HG03039 (cell line): ENCODE measurements around the gene SLC9A7.
"Not testable (repeated sequence)": the region's sequence is repeated elsewhere in the genome, so short reads cannot be mapped to it uniquely, and the experiment has no call there.

ENCODE experiments used
- ATAC-seq: cut with Tn5 transposase; IDR thresholded peaks from one replicate; pipeline ENCODE4 v1.9.1; 2021; ENCODE audit warnings: mild to moderate bottlenecking, moderate library complexity; ENCODE audit not compliant: unreplicated experiment

The SLC9A7 gene

DNA sequence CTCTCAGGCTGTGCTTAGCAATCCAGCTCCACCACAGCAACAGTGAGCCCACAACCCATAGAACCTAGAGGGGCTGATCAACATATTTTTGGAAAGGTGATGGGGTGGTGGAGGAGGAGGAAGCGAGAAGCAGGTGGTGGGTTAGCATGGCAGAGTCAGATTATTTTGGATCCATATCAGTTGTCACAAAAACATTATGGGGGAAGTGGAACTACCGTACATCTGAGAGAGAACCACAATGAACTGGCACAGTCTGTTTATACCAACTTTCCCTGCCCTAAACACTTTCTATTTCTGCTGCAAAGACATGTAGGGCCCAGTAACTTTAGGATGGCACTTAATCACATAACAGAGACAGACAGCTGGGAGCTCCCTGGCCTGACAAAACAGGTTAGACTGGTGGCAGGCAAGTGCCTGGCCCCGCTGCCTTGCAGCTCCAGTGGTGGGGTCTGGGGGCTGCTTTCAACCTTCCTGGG is 4.3 kb downstream of the SLC9A7 start:
- ATAC-seq, result no peak

DNA sequence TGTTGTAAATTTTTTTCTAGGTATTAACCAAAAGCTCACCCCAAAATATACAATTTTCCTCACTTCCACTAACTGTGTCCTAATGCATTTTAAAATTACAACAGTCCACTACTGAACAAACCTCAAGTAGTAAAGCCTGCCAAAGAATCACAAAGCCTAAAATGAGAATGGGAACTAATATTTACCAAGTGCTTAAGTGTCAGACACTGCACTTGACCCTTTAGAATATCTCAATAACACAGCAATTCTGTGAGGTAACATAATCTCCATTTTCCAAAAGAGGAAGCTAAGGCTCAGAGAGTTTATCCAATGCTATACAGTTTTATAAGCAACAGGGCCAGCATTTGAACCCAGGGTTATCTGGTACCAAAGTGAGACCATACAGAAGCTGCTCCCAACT is 4.9 kb downstream of the SLC9A7 start:
- no peak for ATAC-seq

- no peak for ATAC-seq
Measured at GRCh38 chrX:46750889-46751288, 8.0 kb downstream of the SLC9A7 start.

GRCh38 chrX:46744009-46744408 is 14.9 kb downstream of the SLC9A7 start:
- ATAC-seq, result no peak

- no peak for ATAC-seq
Measured at GRCh38 chrX:46743046-46743445, 15.9 kb downstream of the SLC9A7 start.

DNA sequence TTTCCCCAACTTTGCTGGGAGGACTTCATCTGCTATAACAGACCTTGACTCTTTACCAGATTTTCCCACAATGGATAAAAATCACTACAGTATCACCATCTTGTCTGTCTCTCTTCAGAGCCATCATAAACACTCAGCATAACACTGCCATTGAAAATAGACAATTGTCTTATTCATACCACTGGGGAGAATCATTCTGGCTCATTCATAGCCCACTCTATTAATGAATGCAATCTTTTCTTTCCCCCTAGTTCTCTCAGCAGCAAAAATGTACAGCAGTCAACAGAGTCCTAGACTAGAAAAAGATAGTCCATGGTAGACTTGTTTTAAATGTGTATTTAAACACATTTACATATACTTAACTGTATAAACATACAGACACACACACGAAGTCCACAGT is 19.2 kb downstream of the SLC9A7 start:
- ATAC-seq, result no peak

- ATAC-seq, result no peak
Measured at GRCh38 chrX:46737462-46737861, 21.5 kb downstream of the SLC9A7 start.

- ATAC-seq, result no peak
Measured at GRCh38 chrX:46737041-46737440, 21.9 kb downstream of the SLC9A7 start.

GRCh38 chrX:46735622-46736021 is 23.3 kb downstream of the SLC9A7 start:
- no peak for ATAC-seq

DNA sequence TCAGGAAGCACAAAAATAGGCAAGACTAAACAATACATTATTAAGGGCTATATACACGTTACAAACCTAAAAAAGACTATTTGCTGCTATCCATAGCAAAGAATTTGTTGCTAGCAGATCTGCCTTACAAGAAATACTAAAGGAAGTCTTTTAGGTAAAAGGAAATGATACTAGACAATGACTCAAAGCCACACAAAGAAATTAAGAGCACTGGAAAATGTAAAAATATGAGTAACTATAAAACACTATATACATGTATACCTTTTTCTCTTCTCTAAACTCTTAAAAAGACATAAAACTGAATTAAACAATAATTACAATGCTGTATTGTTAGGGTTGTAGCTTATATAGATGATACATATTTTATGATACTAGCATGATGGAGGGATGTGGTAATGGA is 25.7 kb downstream of the SLC9A7 start:
- no peak for ATAC-seq

DNA sequence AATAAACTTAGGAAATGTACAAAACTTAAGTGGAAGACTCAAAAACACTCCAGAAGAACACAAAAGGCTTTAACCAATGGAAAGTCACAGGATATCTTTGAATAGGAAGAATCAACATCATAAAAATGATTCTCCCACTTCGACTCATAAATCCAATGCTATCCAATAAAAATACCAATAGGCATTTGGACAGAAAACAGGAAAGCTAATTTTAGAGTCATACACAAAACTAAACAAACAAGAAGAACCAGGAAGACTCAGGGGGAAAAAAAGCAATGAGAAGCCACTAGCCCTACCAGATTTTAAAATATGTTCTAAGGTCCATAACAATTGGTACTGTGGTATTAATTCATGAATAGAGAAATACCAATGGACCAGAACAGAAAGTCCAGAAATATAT is 28.2 kb downstream of the SLC9A7 start:
- ATAC-seq, result no peak

GRCh38 chrX:46727441-46727840 is 31.5 kb downstream of the SLC9A7 start:
- ATAC-seq, result no peak

DNA sequence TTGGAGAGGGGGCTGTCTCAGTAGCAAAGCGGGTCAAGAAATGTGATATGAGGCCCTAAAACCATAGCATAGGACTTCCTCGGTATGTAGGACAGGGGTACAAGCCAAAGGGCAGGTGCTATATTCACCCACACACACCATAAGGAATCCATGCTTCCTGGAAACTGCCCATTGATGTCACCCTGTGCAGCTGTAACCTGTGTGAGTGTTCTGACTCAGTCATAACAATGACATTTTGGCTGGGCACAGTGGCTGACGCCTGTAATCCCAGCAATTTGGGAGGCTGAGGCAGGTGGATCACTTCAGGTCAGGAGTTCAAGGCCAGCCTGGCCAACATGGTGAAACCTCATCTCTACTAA is 35.4 kb downstream of the SLC9A7 start:
- ATAC-seq, result not testable (repeated sequence)

DNA sequence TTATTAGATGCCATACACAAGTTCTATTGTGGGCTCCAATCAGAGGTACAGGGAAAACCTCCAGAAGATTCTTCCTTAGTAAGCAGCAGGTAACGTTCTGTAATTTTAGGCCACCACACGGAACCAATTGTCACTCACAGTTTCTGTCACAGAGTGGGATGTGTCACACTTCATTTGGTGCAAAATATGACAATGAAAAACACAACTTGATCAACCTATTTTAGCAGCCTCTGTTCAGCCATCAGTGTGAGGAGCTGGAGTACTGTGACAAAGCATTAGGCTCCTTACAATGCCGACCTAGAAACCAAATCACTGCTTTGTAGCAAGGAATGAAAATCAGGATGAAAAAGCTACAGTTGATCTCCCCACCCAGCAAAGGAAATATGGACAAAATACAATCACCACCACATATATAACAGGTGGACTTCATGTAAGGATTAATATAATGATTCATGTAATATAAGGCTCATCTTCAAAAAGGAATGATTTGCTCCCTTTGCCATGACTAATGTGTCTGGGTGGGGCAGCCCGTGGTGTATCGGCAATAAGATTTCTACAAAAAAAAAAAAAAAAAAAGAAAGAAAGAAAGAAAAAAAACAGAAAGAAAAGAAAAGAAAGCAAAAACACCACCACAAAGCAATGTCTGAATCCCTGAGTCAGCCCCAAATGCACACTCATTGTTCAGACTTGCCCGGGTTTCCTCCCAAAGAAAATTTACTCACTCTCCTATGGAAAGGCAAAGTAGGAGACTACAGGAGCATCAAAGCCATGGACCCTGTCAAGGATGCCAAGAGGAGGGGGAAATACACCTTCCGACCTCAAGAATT is 36.0 kb downstream of the SLC9A7 start:
- ATAC-seq, result no peak

DNA sequence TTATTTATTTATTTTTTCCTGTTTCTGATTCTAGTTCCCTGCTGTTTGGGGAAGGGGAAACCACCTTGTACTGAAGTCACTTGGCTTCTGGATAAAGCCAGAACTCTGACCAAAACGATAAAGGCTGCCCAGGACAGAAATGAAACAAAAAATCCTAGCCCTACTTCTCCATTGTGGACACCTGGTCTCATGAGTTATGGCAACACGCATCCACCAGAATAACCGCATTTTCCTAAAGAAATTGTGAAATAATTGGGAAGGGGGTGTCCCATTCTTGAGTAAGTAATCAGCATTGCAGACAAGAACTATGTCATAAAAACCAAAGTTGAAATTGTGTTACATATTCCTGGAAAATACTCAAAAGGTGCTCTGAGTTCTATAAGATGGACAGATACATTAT is 42.1 kb downstream of the SLC9A7 start:
- ATAC-seq, result no peak

DNA sequence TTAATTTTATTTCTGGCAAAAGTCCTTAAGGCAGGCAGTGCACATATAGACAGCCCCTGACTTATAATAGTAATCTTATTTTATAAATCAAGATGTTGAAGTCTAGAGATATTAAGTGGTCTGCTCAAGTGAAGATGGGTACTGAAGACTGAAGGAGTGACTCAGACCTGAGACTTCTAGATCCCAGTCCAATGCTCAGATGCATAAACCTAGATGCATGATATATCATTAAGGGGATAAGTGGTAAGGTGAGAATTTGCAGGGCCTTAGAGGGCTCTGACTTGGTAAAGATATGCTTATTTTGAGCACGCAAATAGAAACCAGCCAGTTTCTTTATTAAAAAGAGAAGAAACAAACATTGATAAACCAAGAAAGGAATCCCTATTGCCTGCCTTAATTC is 42.9 kb downstream of the SLC9A7 start:
- ATAC-seq, result no peak

DNA sequence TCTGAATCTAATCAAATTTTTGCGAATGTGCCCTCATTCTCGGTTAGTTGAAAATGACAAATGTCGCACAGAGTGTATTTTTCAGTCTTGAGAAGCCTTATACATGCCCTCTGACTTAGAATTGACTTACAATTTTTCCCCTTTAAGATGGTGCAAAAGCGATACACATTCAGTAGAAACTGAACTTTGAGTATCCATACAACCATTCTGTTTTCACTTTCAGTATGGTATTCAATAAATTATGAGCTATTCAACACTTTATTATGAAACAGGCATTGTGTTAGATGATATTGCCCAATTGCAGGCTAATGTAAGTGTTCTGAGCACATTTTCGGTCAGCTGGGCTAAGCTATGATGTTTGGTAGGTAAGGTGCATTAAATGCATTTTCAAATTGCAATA is 43.4 kb downstream of the SLC9A7 start:
- no peak for ATAC-seq

GRCh38 chrX:46713672-46714490 is 45.0 kb downstream of the SLC9A7 start:
- ATAC-seq, result peak; percentile 45

GRCh38 chrX:46712764-46713163 is 46.2 kb downstream of the SLC9A7 start:
- no peak for ATAC-seq

- no peak for ATAC-seq
Measured at GRCh38 chrX:46710927-46711623, 47.8 kb downstream of the SLC9A7 start.

- ATAC-seq, result no peak
Measured at GRCh38 chrX:46710425-46710824, 48.5 kb downstream of the SLC9A7 start.
